HEK293 (cell line): ENCODE data around the gene UNC5B.

Source experiments
- CTCF ChIP-seq: fragments of 450-650 bp; formaldehyde crosslinking; IDR thresholded peaks from 2 replicates; pipeline ENCODE4 v1.5.1; 2016; ENCODE audit warnings: missing biosample characterization, missing genetic modification characterization
- EGR2 ChIP-seq: fragments of 450-650 bp; formaldehyde crosslinking; IDR thresholded peaks from 2 replicates; pipeline ENCODE4 v1.5.1; 2016; ENCODE audit warnings: low read depth, missing biosample characterization, missing genetic modification characterization
- FEZF1 ChIP-seq: fragments of 450-650 bp; formaldehyde crosslinking; IDR thresholded peaks from 2 replicates; pipeline ENCODE4 v1.5.1; 2016; ENCODE audit warnings: missing biosample characterization, missing genetic modification characterization
- GLI4 ChIP-seq: fragments of 450-650 bp; formaldehyde crosslinking; IDR thresholded peaks from 2 replicates; pipeline ENCODE4 v1.5.1; 2016; ENCODE audit warnings: missing biosample characterization, missing genetic modification characterization
- GLIS1 ChIP-seq: fragments of 450-650 bp; formaldehyde crosslinking; IDR thresholded peaks from 2 replicates; pipeline ENCODE4 v1.5.1; 2016; ENCODE audit warnings: missing biosample characterization, missing genetic modification characterization
- HOXC10 ChIP-seq: sonication (generic); formaldehyde crosslinking; IDR thresholded peaks from 2 replicates; pipeline ENCODE4 v1.8.1; 2023; ENCODE audit warnings: mild to moderate bottlenecking, missing genetic modification reagents
- HOXD13 ChIP-seq: sonication (generic); formaldehyde crosslinking; IDR thresholded peaks from 2 replicates; pipeline ENCODE4 v1.8.0; 2022; ENCODE audit warnings: missing genetic modification reagents, borderline replicate concordance
- KLF16 ChIP-seq: fragments of 450-650 bp; formaldehyde crosslinking; IDR thresholded peaks from 2 replicates; pipeline ENCODE4 v1.5.1; 2017; ENCODE audit warnings: missing biosample characterization, missing genetic modification characterization
- MZF1 ChIP-seq: fragments of 450-650 bp; formaldehyde crosslinking; IDR thresholded peaks from 2 replicates; pipeline ENCODE4 v1.5.1; 2017; ENCODE audit warnings: missing biosample characterization, missing genetic modification characterization, borderline replicate concordance
- SP7 ChIP-seq: fragments of 450-650 bp; formaldehyde crosslinking; IDR thresholded peaks from 2 replicates; pipeline ENCODE4 v1.5.1; 2016; ENCODE audit warnings: missing biosample characterization, missing genetic modification characterization
- TSHZ1 ChIP-seq: fragments of 450-650 bp; formaldehyde crosslinking; IDR thresholded peaks from 2 replicates; pipeline ENCODE4 v1.5.1; 2016; ENCODE audit warnings: missing biosample characterization, missing genetic modification characterization, borderline replicate concordance
- WT1 ChIP-seq: fragments of 450-650 bp; formaldehyde crosslinking; IDR thresholded peaks from 2 replicates; pipeline ENCODE4 v1.5.1; 2016; ENCODE audit warnings: missing biosample characterization, missing genetic modification characterization
- ZBTB11 ChIP-seq: fragments of 450-650 bp; formaldehyde crosslinking; conservative IDR thresholded peaks from 2 replicates; pipeline ENCODE4 v1.5.1; 2016; ENCODE audit warnings: low read depth, missing biosample characterization, missing genetic modification characterization
- ZBTB8A ChIP-seq: fragments of 450-650 bp; formaldehyde crosslinking; IDR thresholded peaks from 2 replicates; pipeline ENCODE4 v1.5.1; 2016; ENCODE audit warnings: missing biosample characterization, missing genetic modification characterization
- ZNF157 ChIP-seq: fragments of 450-650 bp; formaldehyde crosslinking; IDR thresholded peaks from 2 replicates; pipeline ENCODE4 v1.5.1; 2016; ENCODE audit warnings: missing biosample characterization, missing genetic modification characterization
- ZNF2 ChIP-seq: fragments of 450-650 bp; formaldehyde crosslinking; IDR thresholded peaks from 2 replicates; pipeline ENCODE4 v1.5.1; 2016; ENCODE audit warnings: missing biosample characterization, missing genetic modification characterization
- ZNF274 ChIP-seq, 2 experiments: fragments of 200-500 bp in 1 of 2; fragments of 450-650 bp in 1 of 2; sonication (Bioruptor generic) in 1 of 2; formaldehyde crosslinking in 1 of 2; IDR thresholded peaks; 2 replicates each; pipeline versions ENCODE4 v1.5.1 to v1.6.1; 2014 to 2016; ENCODE audit warnings: borderline replicate concordance in 1 of 2, inconsistent platforms in 1 of 2, low read length in 1 of 2, missing biosample characterization in 1 of 2, missing genetic modification characterization in 1 of 2
- ZNF335 ChIP-seq: fragments of 450-650 bp; formaldehyde crosslinking; conservative IDR thresholded peaks from 2 replicates; pipeline ENCODE4 v1.5.1; 2016; ENCODE audit warnings: missing biosample characterization, missing genetic modification characterization
- ZNF350 ChIP-seq: fragments of 450-650 bp; formaldehyde crosslinking; IDR thresholded peaks from 2 replicates; pipeline ENCODE4 v1.5.0; 2017; ENCODE audit warnings: missing biosample characterization, mild to moderate bottlenecking, missing genetic modification characterization
- ZNF366 ChIP-seq: fragments of 450-650 bp; formaldehyde crosslinking; conservative IDR thresholded peaks from 2 replicates; pipeline ENCODE4 v1.5.1; 2016; ENCODE audit warnings: missing biosample characterization, missing genetic modification characterization
- ZNF398 ChIP-seq: fragments of 450-650 bp; formaldehyde crosslinking; IDR thresholded peaks from 2 replicates; pipeline ENCODE4 v1.5.1; 2017; ENCODE audit warnings: missing biosample characterization, missing genetic modification characterization
- ZNF488 ChIP-seq: fragments of 450-650 bp; formaldehyde crosslinking; IDR thresholded peaks from 2 replicates; pipeline ENCODE4 v1.5.1; 2016; ENCODE audit warnings: missing biosample characterization, missing genetic modification characterization
- ZNF514 ChIP-seq: fragments of 450-650 bp; formaldehyde crosslinking; IDR thresholded peaks from 2 replicates; pipeline ENCODE4 v1.5.1; 2016; ENCODE audit warnings: missing biosample characterization, missing genetic modification characterization
- ZNF600 ChIP-seq: fragments of 450-650 bp; formaldehyde crosslinking; IDR thresholded peaks from 2 replicates; pipeline ENCODE4 v1.5.1; 2016; ENCODE audit warnings: missing biosample characterization, missing genetic modification characterization
- ZNF768 ChIP-seq: fragments of 450-650 bp; formaldehyde crosslinking; IDR thresholded peaks from 2 replicates; pipeline ENCODE4 v1.5.1; 2018; ENCODE audit warnings: missing biosample characterization, mild to moderate bottlenecking, missing genetic modification characterization
- TF ChIP-seq, protein P1 (sequence below): fragments of 450-650 bp; formaldehyde crosslinking; IDR thresholded peaks from 2 replicates; pipeline ENCODE4 v1.5.1; 2016; ENCODE audit warnings: missing biosample characterization, missing genetic modification characterization, low read depth

The UNC5B gene

DNA sequence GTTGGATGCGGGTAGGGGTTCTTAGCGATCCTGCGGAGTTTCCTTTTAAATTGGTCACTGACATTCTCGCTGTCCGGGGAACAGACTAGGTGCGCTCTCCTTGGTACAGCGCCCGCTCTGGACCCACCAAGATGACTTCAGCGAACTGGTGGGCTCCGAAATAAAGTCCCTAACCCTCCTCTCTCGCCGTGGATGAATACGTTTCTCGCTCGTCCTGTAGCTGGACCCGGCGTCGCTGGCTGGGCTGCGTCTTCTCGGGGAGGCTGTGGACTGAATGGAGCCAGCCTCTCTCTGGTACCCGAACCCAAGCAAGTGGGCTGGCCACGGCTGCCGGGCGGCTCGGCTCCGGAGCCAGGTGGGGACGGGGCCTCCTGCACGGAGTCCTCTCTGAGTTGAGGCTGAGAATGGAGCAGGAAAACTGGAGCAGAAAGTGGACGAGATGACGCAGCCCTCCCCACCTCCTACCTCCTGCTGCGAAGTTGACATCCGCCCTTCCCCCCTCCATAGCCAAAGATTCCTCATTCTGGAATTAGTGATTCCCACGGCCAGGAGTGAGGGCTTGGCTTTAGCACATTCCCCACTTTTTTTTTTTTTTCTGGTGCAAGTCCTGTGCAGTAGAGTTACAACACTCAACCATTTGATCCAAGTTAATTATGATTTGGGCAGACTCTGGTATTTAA is 1.5 kb downstream of the UNC5B start (continued):
- peak; percentile 87 for TF ChIP-seq KLF16 (tag by site-specific recombination)
- no peak for TF ChIP-seq ZNF350 (tag by site-specific recombination)
- TF ChIP-seq ZNF157 (tag by site-specific recombination), result no peak
- TF ChIP-seq ZNF274 (IDR thresholded peaks at IDR 0.05; ENCODE audit: low read length), result no peak
- no peak for TF ChIP-seq ZNF274 (tag by site-specific recombination; IDR thresholded peaks at IDR 0.05; ENCODE audit: borderline replicate concordance)
- TF ChIP-seq TSHZ1 (tag by site-specific recombination), result 0 out of 2 replicates have a peak, but pooled peaks have one; percentile 55
- TF ChIP-seq, protein P1, sequence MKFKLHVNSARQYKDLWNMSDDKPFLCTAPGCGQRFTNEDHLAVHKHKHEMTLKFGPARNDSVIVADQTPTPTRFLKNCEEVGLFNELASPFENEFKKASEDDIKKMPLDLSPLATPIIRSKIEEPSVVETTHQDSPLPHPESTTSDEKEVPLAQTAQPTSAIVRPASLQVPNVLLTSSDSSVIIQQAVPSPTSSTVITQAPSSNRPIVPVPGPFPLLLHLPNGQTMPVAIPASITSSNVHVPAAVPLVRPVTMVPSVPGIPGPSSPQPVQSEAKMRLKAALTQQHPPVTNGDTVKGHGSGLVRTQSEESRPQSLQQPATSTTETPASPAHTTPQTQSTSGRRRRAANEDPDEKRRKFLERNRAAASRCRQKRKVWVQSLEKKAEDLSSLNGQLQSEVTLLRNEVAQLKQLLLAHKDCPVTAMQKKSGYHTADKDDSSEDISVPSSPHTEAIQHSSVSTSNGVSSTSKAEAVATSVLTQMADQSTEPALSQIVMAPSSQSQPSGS (tag by site-specific recombination), result peak; percentile 40; the same call in 1 of the 2 replicates
- peak; percentile 97 for TF ChIP-seq SP7 (tag by site-specific recombination)
- no peak for TF ChIP-seq CTCF
- no peak for TF ChIP-seq HOXC10 (CRISPR knock-in tag)
- TF ChIP-seq ZNF366 (tag by site-specific recombination), result peak; percentile 79
- TF ChIP-seq EGR2 (tag by site-specific recombination), result peak; percentile 43; the same call in 1 of the 2 replicates
- 0 out of 2 replicates have a peak, but pooled peaks have one; percentile 65 for TF ChIP-seq MZF1 (tag by site-specific recombination)
- TF ChIP-seq ZNF2 (tag by site-specific recombination), result peak; percentile 76
- TF ChIP-seq GLIS1 (tag by site-specific recombination), result peak; percentile 97
- no peak for TF ChIP-seq GLI4 (tag by site-specific recombination)
- TF ChIP-seq ZBTB8A (tag by site-specific recombination), result peak; percentile 63
- peak; percentile 77 for TF ChIP-seq ZBTB11 (tag by site-specific recombination)
- peak; percentile 75 for TF ChIP-seq WT1 (tag by site-specific recombination)
- peak; percentile 86 for TF ChIP-seq ZNF398 (tag by site-specific recombination)
- no peak; the same call in 1 of the 2 replicates for TF ChIP-seq ZNF335 (tag by site-specific recombination)
- no peak for TF ChIP-seq HOXD13 (CRISPR knock-in tag)
- no peak for TF ChIP-seq ZNF514 (tag by site-specific recombination)
- peak; percentile 86 for TF ChIP-seq ZNF600 (tag by site-specific recombination)
- no peak for TF ChIP-seq ZNF768
- peak; percentile 44; the same call in 1 of the 2 replicates for TF ChIP-seq FEZF1 (tag by site-specific recombination)
- TF ChIP-seq ZNF488 (tag by site-specific recombination), result no peak
